ENCODE measurements around the gene FER.
"Not testable (repeated sequence)": the region's sequence is repeated elsewhere in the genome, so short reads cannot be mapped to it uniquely, and the experiment has no call there.

The FER gene

GRCh38 chr5:108798513-108799265 is 51.0 kb downstream of the FER start:
- H3K4me1 Mint-ChIP-seq: no peaks in the 10 kb centered on the region
- H3K27ac Mint-ChIP-seq: no peak overlapping the region
- no peaks in the 10 kb centered on the region for H3K27me3 Mint-ChIP-seq
- H3K36me3 Mint-ChIP-seq: no peaks in the 10 kb centered on the region
- no peaks in the 10 kb centered on the region for H3K9me3 Mint-ChIP-seq
- no peak overlapping the region for H3K4me3 Mint-ChIP-seq
- DNase-seq: no peak
- CTCF ChIA-PET: no interaction called here

- Mint-ChIP-seq H3K9me3 (peaks cover 6% of the 10 kb centered on the region), H3K27ac (no peak overlapping the region), H3K27me3 (no peaks in the 10 kb centered on the region), H3K4me3 (no peak overlapping the region), H3K4me1 (no peaks in the 10 kb centered on the region), H3K36me3 (no peaks in the 10 kb centered on the region)
- CTCF ChIA-PET: no interaction called here
- no peak for DNase-seq
Measured at GRCh38 chr5:108801301-108801700, 53.6 kb downstream of the FER start.

GRCh38 chr5:108801776-108802175 is 54.1 kb downstream of the FER start:
- Mint-ChIP-seq H3K36me3 (no peaks in the 10 kb centered on the region), H3K4me3 (no peak overlapping the region), H3K9me3 (peaks cover 6% of the 10 kb centered on the region), H3K27me3 (no peaks in the 10 kb centered on the region), H3K27ac (no peak overlapping the region), H3K4me1 (no peaks in the 10 kb centered on the region)
- CTCF ChIA-PET: no interaction called here
- DNase-seq: no peak

- DNase-seq: no peak
- CTCF ChIA-PET: no interaction called here
- H3K4me1 Mint-ChIP-seq: no peaks in the 10 kb centered on the region
- no peaks in the 10 kb centered on the region for H3K36me3 Mint-ChIP-seq
- no peaks in the 10 kb centered on the region for H3K27me3 Mint-ChIP-seq
- no peak overlapping the region for H3K4me3 Mint-ChIP-seq
- H3K27ac Mint-ChIP-seq: no peak overlapping the region
- peaks cover 6% of the 10 kb centered on the region for H3K9me3 Mint-ChIP-seq
Measured at GRCh38 chr5:108810717-108811116, 63.0 kb downstream of the FER start.

GRCh38 chr5:108813673-108814072 is 66.0 kb downstream of the FER start:
- Mint-ChIP-seq H3K27ac (no peak overlapping the region), H3K9me3 (no peaks in the 10 kb centered on the region), H3K4me3 (no peak overlapping the region), H3K4me1 (no peaks in the 10 kb centered on the region), H3K27me3 (no peaks in the 10 kb centered on the region), H3K36me3 (no peaks in the 10 kb centered on the region)
- DNase-seq: no peak
- CTCF ChIA-PET: no interaction called here

- Mint-ChIP-seq H3K9me3 (no peaks in the 10 kb centered on the region), H3K27ac (no peak overlapping the region), H3K27me3 (no peaks in the 10 kb centered on the region), H3K36me3 (no peaks in the 10 kb centered on the region), H3K4me3 (no peak overlapping the region), H3K4me1 (no peaks in the 10 kb centered on the region)
- CTCF ChIA-PET: no interaction called here
- no peak for DNase-seq
Measured at GRCh38 chr5:108814551-108814950, 66.9 kb downstream of the FER start.

- no peak overlapping the region for H3K27ac Mint-ChIP-seq
- CTCF ChIA-PET: no interaction called here
Measured at GRCh38 chr5:108818613-108819272, 71.0 kb downstream of the FER start.

GRCh38 chr5:108820983-108821382 is 73.3 kb downstream of the FER start:
- no peak for DNase-seq
- H3K27ac Mint-ChIP-seq: no peak overlapping the region
- H3K27me3 Mint-ChIP-seq: no peaks in the 10 kb centered on the region
- H3K36me3 Mint-ChIP-seq: no peaks in the 10 kb centered on the region
- CTCF ChIA-PET: no interaction called here
- no peaks in the 10 kb centered on the region for H3K9me3 Mint-ChIP-seq
- H3K4me3 Mint-ChIP-seq: no peak overlapping the region
- H3K4me1 Mint-ChIP-seq: no peaks in the 10 kb centered on the region

More at GRCh38 chr5:108818613-108819272, 71.0 kb downstream of the FER start:
- no peaks in the 10 kb centered on the region for H3K27me3 Mint-ChIP-seq
- DNase-seq: no peak
- H3K9me3 Mint-ChIP-seq: no peaks in the 10 kb centered on the region
- no peaks in the 10 kb centered on the region for H3K4me1 Mint-ChIP-seq
- H3K36me3 Mint-ChIP-seq: no peaks in the 10 kb centered on the region
- H3K4me3 Mint-ChIP-seq: no peak overlapping the region

GRCh38 chr5:108822211-108822947 is 74.7 kb downstream of the FER start:
- H3K36me3 Mint-ChIP-seq: no peaks in the 10 kb centered on the region
- CTCF ChIA-PET: no interaction called here
- no peaks in the 10 kb centered on the region for H3K9me3 Mint-ChIP-seq
- H3K27me3 Mint-ChIP-seq: no peaks in the 10 kb centered on the region
- no peak overlapping the region for H3K27ac Mint-ChIP-seq
- DNase-seq: no peak
- no peak overlapping the region for H3K4me3 Mint-ChIP-seq
- no peaks in the 10 kb centered on the region for H3K4me1 Mint-ChIP-seq

GRCh38 chr5:108827131-108827530 is 79.4 kb downstream of the FER start:
- Mint-ChIP-seq H3K27me3 (no peaks in the 10 kb centered on the region), H3K4me1 (no peaks in the 10 kb centered on the region), H3K9me3 (no peaks in the 10 kb centered on the region), H3K36me3 (no peaks in the 10 kb centered on the region), H3K4me3 (no peak overlapping the region), H3K27ac (no peak overlapping the region)
- DNase-seq: no peak
- CTCF ChIA-PET: no interaction called here

- CTCF ChIA-PET: no interaction called here
- no peaks in the 10 kb centered on the region for H3K9me3 Mint-ChIP-seq
- no peaks in the 10 kb centered on the region for H3K4me1 Mint-ChIP-seq
- no peaks in the 10 kb centered on the region for H3K36me3 Mint-ChIP-seq
- H3K4me3 Mint-ChIP-seq: no peak overlapping the region
- no peak overlapping the region for H3K27ac Mint-ChIP-seq
- H3K27me3 Mint-ChIP-seq: no peaks in the 10 kb centered on the region
- no peak for DNase-seq
Measured at GRCh38 chr5:108830705-108831276, 83.1 kb downstream of the FER start.

- no peaks in the 10 kb centered on the region for H3K27me3 Mint-ChIP-seq
- H3K4me1 Mint-ChIP-seq: no peaks in the 10 kb centered on the region
- H3K9me3 Mint-ChIP-seq: no peaks in the 10 kb centered on the region
- CTCF ChIA-PET: no interaction called here
- H3K4me3 Mint-ChIP-seq: no peak overlapping the region
- DNase-seq: no peak
- no peaks in the 10 kb centered on the region for H3K36me3 Mint-ChIP-seq
- no peak overlapping the region for H3K27ac Mint-ChIP-seq
Measured at GRCh38 chr5:108836492-108836891, 88.8 kb downstream of the FER start.

GRCh38 chr5:108842260-108842941 is 94.7 kb downstream of the FER start:
- H3K27ac Mint-ChIP-seq, H3K27me3 Mint-ChIP-seq, H3K9me3 Mint-ChIP-seq, H3K4me1 Mint-ChIP-seq, CTCF ChIA-PET, DNase-seq, H3K36me3 Mint-ChIP-seq, H3K4me3 Mint-ChIP-seq: not testable (repeated sequence)

GRCh38 chr5:108851129-108851528 is 103.4 kb downstream of the FER start:
- H3K4me1 Mint-ChIP-seq, H3K27ac Mint-ChIP-seq, DNase-seq, CTCF ChIA-PET, H3K27me3 Mint-ChIP-seq, H3K36me3 Mint-ChIP-seq, H3K4me3 Mint-ChIP-seq, H3K9me3 Mint-ChIP-seq: not testable (repeated sequence)

All from activated naive CD4-positive, alpha-beta T cell treated with anti-CD3 and anti-CD28 coated beads, Interleukin-2, amount 10 ng/mL, durations not matched to agents 7 days and 5 days (primary cell).